GOT3 (cell line): Measurements from ENCODE around the gene SON.
"Not testable (repeated sequence)": the region's sequence is repeated elsewhere in the genome, so short reads cannot be mapped to it uniquely, and the experiment has no call there.

Experiments
- DNase-seq: peaks from one replicate; lab custom pipeline; 2025; ENCODE audit warnings: mixed read lengths; lab: John Stamatoyannopoulos, UW

The SON gene

DNA sequence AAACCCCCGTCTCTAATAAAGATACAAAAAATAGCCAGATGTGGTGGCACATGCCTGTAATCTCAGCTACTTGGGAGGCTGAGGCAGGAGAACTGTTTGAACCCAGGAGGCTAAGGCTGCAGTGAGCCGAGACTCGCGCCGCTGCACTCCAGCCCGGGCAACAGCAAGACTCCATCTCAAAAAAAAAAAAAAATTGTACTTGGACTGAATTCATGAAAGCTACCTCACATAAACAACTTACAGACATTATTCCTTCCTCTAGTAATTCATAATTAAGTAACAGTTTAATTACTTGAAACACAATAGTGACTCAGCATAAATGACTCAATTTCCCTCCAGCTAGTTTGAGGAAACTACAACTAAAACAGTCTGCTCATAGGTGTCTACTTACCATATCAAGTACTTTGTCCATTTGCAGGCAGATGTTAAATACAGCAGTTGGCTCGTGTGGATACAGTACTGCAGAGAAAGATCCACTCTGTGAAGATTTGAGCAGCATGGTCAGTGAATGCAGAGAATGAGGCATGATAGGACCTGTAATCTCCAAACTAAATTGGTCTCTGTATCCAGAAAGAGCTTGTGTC is 36.2 kb downstream of the SON start:
- DNase-seq, result no peak

DNA sequence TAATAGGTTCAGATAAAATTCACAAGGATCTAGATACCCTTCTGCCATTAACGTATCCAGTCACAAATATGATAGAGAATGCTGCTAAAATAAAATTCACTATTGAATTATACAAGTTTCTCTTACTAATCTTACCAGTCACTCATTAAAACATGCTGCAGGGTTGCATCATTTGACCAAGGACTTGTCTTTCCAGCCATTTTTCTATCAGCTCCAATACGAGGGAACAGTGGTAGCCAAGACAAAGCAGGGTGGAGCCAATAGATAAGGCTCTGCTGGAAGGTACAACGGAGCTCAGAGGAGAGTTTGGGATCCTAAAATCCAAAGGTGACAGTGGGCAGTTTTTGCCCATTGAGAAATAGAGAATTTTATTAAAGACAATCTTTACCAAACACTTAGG is 41.6 kb downstream of the SON start:
- DNase-seq, result no peak

DNA sequence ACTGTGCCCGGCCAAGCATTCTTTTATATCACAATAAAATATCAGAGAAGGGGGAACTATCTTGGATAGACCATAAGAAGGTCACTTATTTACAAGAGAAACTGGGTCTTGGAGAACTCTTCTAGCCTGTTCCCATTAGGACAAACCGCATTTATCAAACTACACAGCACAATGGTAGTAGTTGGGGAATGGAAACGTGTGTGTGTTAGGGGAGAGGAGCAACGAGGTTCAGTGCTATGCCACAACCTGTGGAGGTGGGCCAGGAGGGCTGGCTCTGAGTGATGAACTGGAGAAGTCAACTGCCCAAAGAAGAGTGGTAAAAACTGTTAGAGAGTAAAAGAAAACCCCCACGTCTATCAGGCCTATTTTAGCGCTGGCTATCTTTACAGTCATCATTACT is 44.1 kb downstream of the SON start:
- DNase-seq, result no peak

DNA sequence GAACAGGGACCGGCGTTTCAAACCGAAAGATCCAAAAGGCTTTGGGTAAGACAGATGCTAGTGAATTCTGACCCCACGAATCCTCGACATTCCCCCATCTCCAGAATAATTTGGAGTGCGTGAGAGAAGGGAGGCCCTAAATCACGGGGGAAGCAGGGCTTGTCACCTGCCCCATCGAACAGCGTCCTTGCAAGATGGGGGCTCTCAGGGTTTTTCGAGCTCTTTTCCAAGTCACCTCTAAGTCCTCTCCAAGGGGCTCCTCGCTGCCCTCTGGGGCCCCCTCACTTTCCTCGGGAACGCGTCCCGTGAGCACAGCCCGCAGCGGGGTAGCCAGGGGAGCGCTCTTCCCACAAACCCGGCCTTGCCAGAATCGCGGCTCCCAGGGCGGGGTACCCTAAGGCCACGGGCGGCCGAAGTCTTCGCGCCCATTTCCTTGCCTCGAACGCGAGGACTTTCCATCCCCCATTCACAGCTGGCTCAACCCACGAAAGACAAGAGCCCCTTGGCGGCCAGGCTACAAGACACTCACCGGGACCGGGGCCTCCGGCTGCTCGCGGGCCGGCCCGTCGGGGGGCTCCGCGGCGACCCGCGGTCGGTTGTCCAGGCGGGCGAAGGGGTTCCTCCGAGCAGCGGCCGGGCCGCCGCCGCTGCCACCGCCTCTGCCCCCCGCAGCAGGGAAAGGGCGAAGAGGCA is 45.1 kb downstream of the SON start:
- no peak for DNase-seq

DNA sequence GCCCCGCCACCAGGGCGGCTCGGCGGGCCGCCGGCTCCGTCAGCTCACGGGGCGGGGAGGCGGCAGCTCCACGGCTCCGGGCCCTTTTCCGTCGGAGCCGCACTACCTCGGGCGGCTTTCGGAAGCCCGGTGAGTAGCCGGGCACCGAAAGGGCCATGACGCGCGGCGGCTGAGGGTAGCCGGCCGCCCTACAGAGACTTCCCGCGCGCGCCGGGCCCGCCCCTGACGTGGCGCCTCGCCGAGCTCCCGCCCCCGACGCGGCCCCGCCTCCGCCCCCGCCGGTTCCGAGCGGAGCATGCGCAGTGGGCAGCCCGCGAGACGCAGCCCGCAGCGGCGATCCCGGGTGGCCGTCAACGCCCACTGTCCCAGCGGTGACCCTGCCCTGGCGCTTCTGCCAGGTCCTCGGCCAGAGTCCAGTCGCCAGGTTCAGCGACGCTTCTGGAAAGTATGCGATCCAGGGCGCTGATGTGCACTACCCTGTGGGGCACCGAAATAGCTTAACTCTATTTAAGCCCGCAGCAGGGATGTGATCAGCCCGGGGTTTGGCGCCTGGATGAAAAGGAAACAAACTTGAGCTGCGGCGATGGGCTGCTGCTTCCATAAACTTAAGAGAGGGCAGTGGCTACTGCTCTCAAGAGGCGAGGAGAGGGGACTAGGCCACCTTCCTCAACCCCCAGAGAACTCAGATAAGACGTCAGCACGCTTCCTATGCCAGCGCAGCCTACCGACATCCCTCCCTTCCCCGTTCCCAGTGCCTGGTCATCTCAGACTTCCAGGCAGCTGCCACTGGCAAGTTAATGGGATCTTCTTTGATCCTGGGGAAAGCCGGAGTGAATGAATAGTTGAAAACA is 45.9 kb downstream of the SON start, which contains the start of gene DONSON:
Gene DONSON, minus strand, starts transcription at position 200 of the 851 bp plus-strand sequence. Its CDS starts 43 bp downstream, at position 157.
- DNase-seq, result peak; percentile 69

DNA sequence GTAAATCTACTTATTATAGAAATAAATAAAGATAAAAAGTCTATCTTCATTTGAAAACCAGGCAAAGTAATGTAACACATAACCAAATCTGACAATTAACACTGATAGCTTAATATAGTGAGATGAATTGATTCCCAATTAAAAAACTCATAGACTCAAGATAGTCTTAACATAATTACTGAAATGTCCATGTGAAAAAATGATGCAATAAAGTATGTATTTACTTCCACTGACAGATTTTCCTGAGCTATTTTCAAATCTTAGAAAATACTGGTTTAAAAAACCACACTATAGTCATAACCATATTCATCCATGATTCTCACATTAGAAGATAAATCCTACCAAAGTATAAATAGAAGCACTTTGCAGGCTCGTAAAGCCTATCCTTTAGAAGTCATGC is 55.2 kb downstream of the SON start:
- DNase-seq, result no peak

DNA sequence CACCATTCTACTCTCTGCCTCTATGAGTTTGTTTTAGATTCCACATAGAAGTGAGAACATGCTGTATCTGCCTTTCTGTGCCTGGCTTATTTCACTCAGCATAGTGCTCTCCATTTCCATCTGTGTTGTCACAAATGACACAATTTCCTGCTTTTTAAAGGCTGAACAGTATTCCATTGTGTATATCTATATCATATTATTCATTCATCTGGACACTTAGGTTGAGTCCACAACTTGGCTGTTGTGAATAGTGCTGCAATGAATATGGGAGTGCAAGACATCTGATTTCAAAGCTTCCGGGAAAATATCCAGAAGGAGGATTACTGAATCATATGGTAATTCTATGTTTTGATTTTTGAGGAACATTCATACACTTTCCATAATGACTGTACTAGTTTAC is 65.7 kb downstream of the SON start:
- DNase-seq, result no peak

DNA sequence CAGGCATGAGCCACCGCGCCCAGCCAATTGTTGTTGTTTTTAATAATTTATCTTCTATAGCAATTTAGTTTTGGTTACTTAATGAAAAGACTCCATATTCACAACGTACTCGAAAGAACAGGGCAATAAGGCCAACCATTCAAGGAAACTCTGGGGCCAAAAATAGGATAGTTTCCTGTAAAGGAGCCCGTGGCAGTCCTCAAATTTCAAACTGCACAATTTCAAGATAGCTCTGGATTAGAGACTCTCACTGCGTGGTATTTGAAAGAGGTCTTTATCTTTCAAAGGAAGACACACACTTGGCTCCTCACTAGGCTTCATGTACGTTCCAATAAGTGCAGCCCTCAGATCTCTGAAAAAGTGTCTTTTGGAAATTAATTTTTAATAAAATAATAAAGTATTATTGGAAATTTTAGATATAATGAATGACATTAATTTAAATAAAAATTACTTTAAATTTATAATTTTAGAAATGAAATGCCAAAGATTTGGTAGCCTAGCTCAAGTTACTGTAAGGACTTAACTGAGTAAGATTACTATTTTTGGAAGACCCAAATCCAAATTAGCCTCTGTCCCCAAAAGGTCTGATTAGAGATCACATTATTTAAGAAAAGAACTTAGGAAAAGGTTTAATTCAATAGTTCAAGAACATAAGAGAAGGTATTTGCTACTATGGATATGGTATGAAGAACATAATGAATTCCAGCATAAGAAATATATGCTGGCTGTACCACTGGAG is 68.3 kb downstream of the SON start:
- DNase-seq, result no peak

DNA sequence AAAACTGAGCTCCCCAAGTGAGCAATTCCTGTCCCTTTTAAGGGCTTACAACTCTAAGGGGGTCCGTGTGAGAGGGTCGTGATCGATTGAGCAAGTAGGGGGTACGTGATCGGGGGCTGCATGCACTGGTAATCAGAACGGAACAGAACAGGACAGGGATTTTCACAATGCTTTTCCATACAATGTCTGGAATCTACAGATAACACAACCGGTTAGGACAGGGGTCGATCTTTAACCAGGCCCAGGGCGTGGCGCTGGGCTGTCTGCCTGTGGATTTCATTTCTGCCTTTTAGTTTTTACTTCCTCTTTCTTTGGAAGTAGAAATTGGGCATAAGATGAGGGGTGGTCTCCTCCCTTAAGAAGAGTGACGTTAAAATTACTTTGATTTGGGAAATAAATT is 74.7 kb downstream of the SON start:
- DNase-seq, result not testable (repeated sequence)

DNA sequence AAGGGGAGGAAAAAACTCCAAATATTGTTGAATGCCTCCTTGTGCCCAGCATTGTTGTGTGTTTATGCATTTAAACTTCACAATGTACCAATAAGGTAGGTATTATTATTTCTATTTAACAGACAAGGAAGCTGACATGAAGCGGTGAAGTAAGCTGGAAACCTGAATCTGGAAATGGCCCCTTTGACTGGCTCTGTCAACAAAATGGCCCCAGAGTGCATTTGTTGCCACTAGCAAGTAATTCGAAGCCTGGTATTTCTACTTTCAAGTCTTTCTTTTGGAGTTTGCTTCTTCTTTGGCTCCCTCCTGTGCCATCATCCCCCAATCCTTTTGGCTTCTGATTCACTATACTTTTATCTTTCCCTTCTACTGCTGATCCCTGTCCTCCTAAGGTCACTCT is 75.6 kb downstream of the SON start:
- no peak for DNase-seq

DNA sequence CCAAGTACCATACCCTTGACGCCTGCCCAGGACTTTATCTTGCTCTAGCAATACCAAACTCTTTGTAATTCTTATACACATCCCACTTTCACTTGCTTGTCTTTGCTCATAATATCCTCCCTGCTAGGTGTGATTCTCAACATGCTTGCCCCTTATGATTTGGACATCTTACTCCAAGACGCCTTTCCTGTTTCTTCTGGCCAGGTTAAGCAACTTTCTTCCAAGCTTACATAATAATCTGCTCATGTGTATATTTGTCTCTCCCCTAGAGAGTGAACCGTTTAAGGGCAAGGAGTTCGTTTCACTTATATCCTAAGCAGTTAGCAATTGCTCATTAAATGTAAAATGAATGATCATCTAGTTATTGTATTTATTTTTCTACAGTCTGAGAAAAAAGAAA is 76.9 kb downstream of the SON start:
- no peak for DNase-seq

DNA sequence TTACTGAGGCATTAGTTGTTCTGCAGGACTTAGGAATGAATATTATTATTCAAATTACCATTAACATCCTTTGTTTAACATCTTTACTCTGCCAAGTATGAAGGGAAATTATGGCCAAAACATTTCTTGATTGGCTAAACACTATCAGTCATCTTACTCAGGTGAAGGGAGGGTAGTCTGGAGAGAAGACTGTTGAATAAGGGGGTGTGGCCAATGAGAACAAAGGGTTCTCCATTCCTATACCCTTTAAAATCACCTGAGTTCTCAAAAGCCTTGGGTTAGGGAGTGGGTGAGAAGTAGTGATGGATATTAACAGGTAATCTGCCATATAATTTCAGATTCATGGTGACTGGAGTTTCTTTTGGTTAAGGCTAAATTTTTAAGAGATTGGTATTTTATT is 79.4 kb downstream of the SON start:
- no peak for DNase-seq

DNA sequence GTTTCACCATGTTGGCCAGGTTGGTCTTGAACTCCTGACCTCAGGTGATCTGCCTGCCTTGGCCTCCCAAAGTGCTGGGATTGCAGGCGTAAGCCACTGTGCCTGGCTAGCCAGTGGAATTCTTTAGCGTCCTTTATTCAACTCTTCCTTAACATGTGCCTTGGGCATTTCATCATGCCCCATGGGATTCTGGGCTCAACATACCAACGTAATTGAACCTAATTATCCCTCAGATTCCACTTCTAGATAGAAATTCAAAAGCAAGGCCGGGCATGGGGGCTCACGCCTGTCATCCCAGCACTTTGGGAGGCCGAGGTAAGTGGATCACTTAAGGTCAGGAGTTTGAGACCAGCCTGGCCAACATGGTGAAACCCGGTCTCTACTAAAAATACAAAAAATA is 83.3 kb downstream of the SON start:
- DNase-seq, result not testable (repeated sequence)
